HEK293T (cell line): Measurements from ENCODE around the gene CAMK1G.

ENCODE experiments used
- NFRKB ChIP-seq: fragments of 450-650 bp; IDR thresholded peaks from 2 replicates; pipeline ENCODE4 v1.6.1; 2016; ENCODE audit warnings: mild to moderate bottlenecking, moderate library complexity
- ZNF384 ChIP-seq: fragments of 450-650 bp; IDR thresholded peaks from 2 replicates; pipeline ENCODE4 v1.6.1; 2016

DNA sequence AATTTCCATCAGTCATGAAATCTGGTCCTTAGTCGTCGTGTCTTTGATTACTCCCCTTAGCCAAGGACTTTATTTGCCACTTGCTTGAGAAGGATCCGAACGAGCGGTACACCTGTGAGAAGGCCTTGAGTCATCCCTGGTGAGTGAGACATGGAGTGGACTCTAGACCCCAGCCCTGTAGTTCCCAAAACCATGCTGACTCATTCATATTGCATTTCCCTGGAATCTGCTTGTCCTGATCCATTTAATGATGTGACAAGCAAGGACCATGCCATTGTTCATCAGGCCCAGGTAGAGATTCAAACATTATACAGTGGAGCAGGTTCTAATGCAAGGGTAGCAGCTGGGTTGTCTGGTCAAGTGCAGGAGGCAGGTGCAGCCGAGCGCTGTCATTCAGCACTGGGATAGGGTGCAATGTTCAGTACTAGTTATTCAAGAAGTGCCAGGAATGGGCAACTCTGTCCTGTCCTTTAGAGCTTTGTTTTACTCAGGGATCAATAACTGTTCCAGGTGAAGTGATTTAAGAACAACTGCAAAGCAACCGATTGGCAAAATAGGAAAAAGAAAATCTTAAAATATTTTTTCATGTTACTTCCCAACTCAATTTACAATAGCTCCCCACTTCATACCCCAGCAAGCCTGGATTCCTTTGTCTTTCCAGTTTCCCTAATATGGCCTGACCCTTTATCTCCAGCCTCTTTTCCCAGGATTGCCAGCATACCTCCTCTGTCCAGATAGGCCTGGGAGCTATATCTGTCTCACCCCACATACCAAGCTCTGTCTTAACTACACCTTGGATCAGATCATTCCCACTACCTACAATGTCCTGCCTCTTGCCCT is 26.5 kb downstream of the CAMK1G start:
- TF ChIP-seq ZNF384 (no peak), NFRKB (no peak)
